Endothelial cell of umbilical vein (primary cell): ENCODE data around the gene GDPGP1. TPM values are rescaled to one million over a fixed set of nuclear protein-coding genes. Genes with fewer than 3 reads are reported as not detected.

Experiments
- BruUV-seq: library from RNA; stranded (reverse); fragments of 400-500 nt; replicated peaks from 2 replicates; lab custom pipeline; 2021; lab: Mats Ljungman, UMichigan
- CTCF ChIA-PET: fragments of 300-600, 350-600 bp; sonication (Branson Sonifier 250); formaldehyde crosslinking; loops from one replicate; lab custom pipeline; 2021; ENCODE audit warnings: antibody characterized with exemption, inconsistent platforms; lab: Charles Lee
- POLR2A ChIA-PET: fragments of 300-600, 350-600 bp; sonication (Branson Sonifier 250); formaldehyde crosslinking; loops from one replicate; lab custom pipeline; 2021; ENCODE audit warnings: antibody characterized with exemption, inconsistent platforms; lab: Charles Lee
- DNase-seq: peaks from one replicate; pipeline ENCODE4 v3.0.0-alpha.2; 2011; ENCODE audit warnings: low read depth, low spot score
- FAIRE-seq: peaks from 2 replicates; lab custom pipeline; 2011; peaks lifted over from hg19 to GRCh38; lab: Jason Lieb, UNC
- H2AFZ ChIP-seq: 2 replicates; pipeline ENCODE4 v1.6.0; 2012; ENCODE audit warnings: low read depth, low read length, control low read depth, inconsistent platforms
- H3K27ac ChIP-seq: 2 replicates; pipeline ENCODE4 v1.5.1; 2011; ENCODE audit warnings: low read depth, mild to moderate bottlenecking, control low read depth, low read length, moderate library complexity; ENCODE audit not compliant: insufficient read depth
- H3K27me3 ChIP-seq, 2 experiments: 2 replicates each; pipeline versions ENCODE4 v1.6.0 to v1.6.1; 2011; ENCODE audit warnings: low read length in 2 of 2, mixed read lengths in 1 of 2; ENCODE audit not compliant: control insufficient read depth in 2 of 2, insufficient read depth in 2 of 2
- H3K36me3 ChIP-seq, 2 experiments: 2 replicates in 1 of 2; 3 replicates in 1 of 2; pipeline ENCODE4 v1.5.1; 2011; ENCODE audit warnings: low read length in 2 of 2, mild to moderate bottlenecking in 1 of 2, moderate library complexity in 1 of 2; ENCODE audit not compliant: control insufficient read depth in 2 of 2, insufficient read depth in 2 of 2; ENCODE audit errors: extremely low read depth in 1 of 2
- H3K4me1 ChIP-seq: 3 replicates; pipeline ENCODE4 v1.5.1; 2011; ENCODE audit warnings: mild to moderate bottlenecking, low read length; ENCODE audit not compliant: control insufficient read depth, insufficient read depth; ENCODE audit errors: extremely low read depth
- H3K4me2 ChIP-seq: 2 replicates; pipeline ENCODE4 v1.6.1; 2011; ENCODE audit warnings: low read length, control low read depth, mixed read lengths; ENCODE audit not compliant: insufficient read depth
- H3K4me3 ChIP-seq, 3 experiments: fragments of 200-600 bp in 1 of 3; sonication (generic), shearing (Covaris generic) in 1 of 3; replicated peaks in 1 of 3; 2 replicates each; pipeline ENCODE4 v1.5.1; 2011 to 2016; ENCODE audit warnings: control low read depth in 3 of 3, low read length in 3 of 3, mild to moderate bottlenecking in 2 of 3, inconsistent platforms in 1 of 3, low read depth in 1 of 3, moderate library complexity in 1 of 3; ENCODE audit not compliant: insufficient read depth in 1 of 3
- H3K79me2 ChIP-seq: 2 replicates; pipeline ENCODE4 v1.6.0; 2012; ENCODE audit warnings: low read length, inconsistent platforms; ENCODE audit not compliant: control insufficient read depth, insufficient read depth
- H3K9ac ChIP-seq: replicated peaks from 2 replicates; pipeline ENCODE3; 2011; ENCODE audit warnings: low read length, control low read depth; ENCODE audit not compliant: insufficient read depth; ENCODE audit errors: extremely low read depth
- H3K9me1 ChIP-seq: replicated peaks from 3 replicates; pipeline ENCODE4 v1.6.0; 2011; ENCODE audit warnings: mild to moderate bottlenecking, low read length; ENCODE audit not compliant: control insufficient read depth, insufficient read depth; ENCODE audit errors: extremely low read depth
- H3K9me3 ChIP-seq: replicated peaks from 2 replicates; pipeline ENCODE4 v1.5.1; 2012; ENCODE audit warnings: low read length, inconsistent platforms; ENCODE audit not compliant: control insufficient read depth, insufficient read depth
- H4K20me1 ChIP-seq: replicated peaks from 2 replicates; pipeline ENCODE3; 2011; ENCODE audit warnings: mild to moderate bottlenecking, low read length; ENCODE audit not compliant: control insufficient read depth, insufficient read depth; ENCODE audit errors: extremely low read depth
- EZH2 ChIP-seq: IDR thresholded peaks from 2 replicates; pipeline ENCODE4 v1.6.1; 2012; ENCODE audit warnings: borderline replicate concordance, low read depth, mild to moderate bottlenecking, moderate library complexity, low read length, inconsistent platforms; ENCODE audit not compliant: severe bottlenecking
- FOS ChIP-seq: IDR thresholded peaks from 2 replicates; pipeline ENCODE4 v1.6.1; 2011; ENCODE audit warnings: mild to moderate bottlenecking, low read length, moderate library complexity, borderline replicate concordance; ENCODE audit not compliant: insufficient read depth
- GATA2 ChIP-seq: IDR thresholded peaks from 2 replicates; pipeline ENCODE4 v1.7.0; 2011; ENCODE audit warnings: low read depth, mild to moderate bottlenecking, moderate library complexity, mixed read lengths, low read length; ENCODE audit not compliant: insufficient read length, insufficient read depth
- JUN ChIP-seq: IDR thresholded peaks from 2 replicates; pipeline ENCODE4 v1.6.1; 2011; ENCODE audit warnings: borderline replicate concordance, low read depth; ENCODE audit not compliant: insufficient read length, insufficient read depth
- MAX ChIP-seq: IDR thresholded peaks from 2 replicates; pipeline ENCODE4 v1.6.1; 2011; ENCODE audit not compliant: insufficient read depth, insufficient read length
- MYC ChIP-seq: IDR thresholded peaks from one replicate; pipeline ENCODE4 v1.6.1; 2011; ENCODE audit warnings: mild to moderate bottlenecking, low read depth, low read length
- POLR2A ChIP-seq: IDR thresholded peaks from 2 replicates; pipeline ENCODE4 v1.6.1; 2012; ENCODE audit warnings: low read depth, mild to moderate bottlenecking, control low read depth, low read length
- POLR2AphosphoS5 ChIP-seq: IDR thresholded peaks from 2 replicates; pipeline ENCODE4 v1.6.1; 2012; ENCODE audit warnings: low read depth, mild to moderate bottlenecking, control low read depth, low read length, moderate library complexity; ENCODE audit not compliant: insufficient read depth
- dilution Hi-C: fragments of 300-500 bp; cut with MboI; formaldehyde crosslinking; loops from one replicate; pipeline ENCODE4 v1.15.0; 2019; ENCODE audit warnings: low sequenced_read_pairs; ENCODE audit not compliant: extremely low pct_ligation_motif_present
- intact Hi-C: fragments of 100-400 bp; cut with micrococcal nuclease; formaldehyde crosslinking; loops from one replicate; pipeline ENCODE4 v1.10.0; 2022
- polyA plus RNA-seq, 4 experiments: library from polyadenylated mRNA; depleted of rRNA in 3 of 4; stranded (reverse) in 3 of 4; unstranded in 1 of 4; fragments of >200 nt; gene quantifications; 2 replicates each; pipeline versions ENCODE4 v1.2.1 to v1.2.3, GENCODE V29; 2011 to 2012; ENCODE audit warnings: missing spikeins in 1 of 4
- total RNA-seq: library from RNA; stranded (reverse); gene quantifications from 2 replicates; pipeline ENCODE4 v1.2.3, GENCODE V29; 2021
- TF ChIP-seq, protein P1 (sequence below), 2 donors: IDR thresholded peaks; 1 replicate in 1 of 2; 2 replicates in 1 of 2; pipeline ENCODE4 v1.5.1; 2011; ENCODE audit warnings: low read length in 2 of 2, mild to moderate bottlenecking in 2 of 2, moderate library complexity in 2 of 2, control low read depth in 1 of 2, inconsistent platforms in 1 of 2, low read depth in 1 of 2; ENCODE audit not compliant: insufficient read depth in 1 of 2; ENCODE audit errors: extremely low read depth in 1 of 2

Gene GDPGP1
- total and polyA plus RNA-seq, 2 donors (not counting 3 experiments of a cell fraction or from before 2014, with no cell fraction given), result 4.8 to 7.2 TPM

DNA sequence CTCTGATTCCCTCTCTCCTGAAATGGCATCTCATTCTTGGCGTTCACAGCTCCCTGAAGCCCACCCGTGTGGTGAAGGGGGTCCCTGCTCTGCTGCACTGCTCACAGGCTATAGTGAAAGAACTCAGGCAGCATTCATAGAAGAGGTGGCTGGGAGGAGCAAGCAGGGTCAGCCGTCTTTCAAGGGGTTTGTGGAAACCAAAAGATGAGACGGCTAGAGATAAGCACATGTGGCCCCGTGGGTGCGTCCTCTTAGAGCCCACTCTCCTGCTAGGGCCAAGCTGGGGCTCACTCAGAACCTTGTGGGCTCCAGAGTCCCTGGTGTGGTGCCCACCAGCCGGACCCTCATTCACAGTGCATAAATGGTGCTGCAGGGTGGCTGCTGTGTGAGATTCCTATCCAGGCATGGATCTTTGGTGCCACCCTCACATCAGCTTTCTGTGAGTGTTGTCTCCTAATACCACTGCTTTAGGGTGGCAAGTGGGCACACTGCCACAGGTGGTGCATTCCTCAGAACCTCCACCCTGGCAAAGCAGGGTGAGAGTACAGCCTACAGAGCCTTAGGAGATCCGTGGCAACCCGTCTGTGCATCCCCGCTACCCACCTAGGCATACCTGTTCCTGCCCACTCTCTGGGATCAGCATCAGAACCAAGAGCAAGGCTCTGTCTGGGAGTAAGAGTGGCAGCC, 44.1 kb upstream of the GDPGP1 start:
- intact Hi-C loops (no loop called here), dilution Hi-C loops (no loop called here)
- Histone ChIP-seq H3K27ac (no peak overlapping the region), H3K9me3 (no peaks in the 10 kb centered on the region), H3K79me2 (no peaks in the 10 kb centered on the region), H3K9me1 (no peaks in the 10 kb centered on the region), H3K4me2 (no peak overlapping the region), H3K27me3 (no peaks in the 10 kb centered on the region), H3K4me3 (no peak overlapping the region), H3K36me3 (no peaks in the 10 kb centered on the region), H3K9ac (no peak overlapping the region), H4K20me1 (no peaks in the 10 kb centered on the region), H3K4me1 (no peaks in the 10 kb centered on the region), H2AFZ (no peak overlapping the region)
- DNase-seq (no peak), FAIRE-seq (no peak)
- TF ChIP-seq GATA2 (no peak), MAX (no peak), POLR2A (no peak), POLR2AphosphoS5 (no peak), EZH2 (no peak), MYC (no peak), JUN (no peak), FOS (no peak)
- TF ChIP-seq, protein P1, sequence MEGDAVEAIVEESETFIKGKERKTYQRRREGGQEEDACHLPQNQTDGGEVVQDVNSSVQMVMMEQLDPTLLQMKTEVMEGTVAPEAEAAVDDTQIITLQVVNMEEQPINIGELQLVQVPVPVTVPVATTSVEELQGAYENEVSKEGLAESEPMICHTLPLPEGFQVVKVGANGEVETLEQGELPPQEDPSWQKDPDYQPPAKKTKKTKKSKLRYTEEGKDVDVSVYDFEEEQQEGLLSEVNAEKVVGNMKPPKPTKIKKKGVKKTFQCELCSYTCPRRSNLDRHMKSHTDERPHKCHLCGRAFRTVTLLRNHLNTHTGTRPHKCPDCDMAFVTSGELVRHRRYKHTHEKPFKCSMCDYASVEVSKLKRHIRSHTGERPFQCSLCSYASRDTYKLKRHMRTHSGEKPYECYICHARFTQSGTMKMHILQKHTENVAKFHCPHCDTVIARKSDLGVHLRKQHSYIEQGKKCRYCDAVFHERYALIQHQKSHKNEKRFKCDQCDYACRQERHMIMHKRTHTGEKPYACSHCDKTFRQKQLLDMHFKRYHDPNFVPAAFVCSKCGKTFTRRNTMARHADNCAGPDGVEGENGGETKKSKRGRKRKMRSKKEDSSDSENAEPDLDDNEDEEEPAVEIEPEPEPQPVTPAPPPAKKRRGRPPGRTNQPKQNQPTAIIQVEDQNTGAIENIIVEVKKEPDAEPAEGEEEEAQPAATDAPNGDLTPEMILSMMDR (IDR thresholded peaks at IDR 0.05; ENCODE audit: extremely low read depth in 1 of 2, insufficient read depth in 1 of 2, low read depth in 1 of 2, low read length in 2 of 2), result no peak
- ChIA-PET CTCF (interaction anchor here (1.6 kb wide), 1 partner anchor 9 kb away, joined by 4 read pairs; no protein-coding TSS in a partner anchor), POLR2A (no interaction called here)
- no TSS peak for BruUV-seq
